HEK293 (cell line): ENCODE measurements around the gene PHKA2.

Source experiments
- ZNF24 ChIP-seq: fragments of 450-650 bp; formaldehyde crosslinking; IDR thresholded peaks from 2 replicates; pipeline ENCODE4 v1.5.1; 2016; ENCODE audit warnings: missing biosample characterization, missing genetic modification characterization
- ZNF274 ChIP-seq, 2 experiments: fragments of 200-500 bp in 1 of 2; fragments of 450-650 bp in 1 of 2; sonication (Bioruptor generic) in 1 of 2; formaldehyde crosslinking in 1 of 2; IDR thresholded peaks; 2 replicates each; pipeline versions ENCODE4 v1.5.1 to v1.6.1; 2014 to 2016; ENCODE audit warnings: borderline replicate concordance in 1 of 2, inconsistent platforms in 1 of 2, low read length in 1 of 2, missing biosample characterization in 1 of 2, missing genetic modification characterization in 1 of 2
- ZNF416 ChIP-seq: fragments of 450-650 bp; formaldehyde crosslinking; IDR thresholded peaks from 2 replicates; pipeline ENCODE4 v1.5.1; 2016; ENCODE audit warnings: missing biosample characterization, missing genetic modification characterization
- TF ChIP-seq, protein P1 (sequence below): fragments of 450-650 bp; formaldehyde crosslinking; conservative IDR thresholded peaks from 2 replicates; pipeline ENCODE4 v1.5.1; 2016; ENCODE audit warnings: low read depth, missing biosample characterization, missing genetic modification characterization

DNA sequence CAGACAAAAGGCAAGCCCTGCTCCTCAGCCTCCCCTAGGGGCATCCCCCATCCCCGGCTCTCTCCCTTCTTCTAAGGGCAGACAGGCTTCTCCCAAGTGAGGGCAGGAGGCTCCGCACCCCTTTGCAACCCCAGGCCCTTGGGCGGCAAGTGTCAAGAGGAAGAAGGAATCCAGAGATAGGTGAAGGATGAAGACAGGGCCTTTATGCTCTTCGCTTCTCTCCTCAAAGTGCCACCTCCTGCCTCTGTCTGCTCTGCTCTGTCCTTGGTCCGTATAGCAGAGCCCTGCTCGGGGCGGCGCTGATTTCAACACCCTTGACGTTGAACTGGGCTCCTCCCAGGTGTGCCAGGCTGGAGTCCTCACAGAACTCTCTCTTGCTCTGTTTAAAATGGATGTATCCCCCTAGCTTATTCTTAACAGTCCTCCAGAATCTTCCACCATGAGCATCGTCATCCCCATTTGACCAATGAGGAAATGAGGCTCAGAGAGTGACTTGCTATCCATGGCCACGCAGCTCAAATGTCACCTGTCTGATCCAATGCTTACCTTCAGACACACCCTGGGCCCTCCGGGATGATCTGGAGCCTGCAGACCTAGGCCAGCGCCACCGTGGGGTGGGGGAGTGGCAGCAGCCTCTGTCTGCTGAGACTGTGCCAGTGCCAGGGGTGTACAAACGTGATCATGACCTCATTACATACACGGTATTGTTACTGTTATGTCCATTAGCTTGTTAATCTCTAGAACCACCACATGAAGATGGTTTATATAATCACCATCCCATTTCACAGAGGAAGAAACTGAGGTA, 99.8 kb downstream of the PHKA2 start:
- no peak for TF ChIP-seq ZNF24 (tag by site-specific recombination)
- TF ChIP-seq ZNF416 (tag by site-specific recombination), result no peak
- TF ChIP-seq ZNF274 (IDR thresholded peaks at IDR 0.05; ENCODE audit: low read length), result no peak
- no peak for TF ChIP-seq ZNF274 (tag by site-specific recombination; IDR thresholded peaks at IDR 0.05; ENCODE audit: borderline replicate concordance)
- TF ChIP-seq, protein P1, sequence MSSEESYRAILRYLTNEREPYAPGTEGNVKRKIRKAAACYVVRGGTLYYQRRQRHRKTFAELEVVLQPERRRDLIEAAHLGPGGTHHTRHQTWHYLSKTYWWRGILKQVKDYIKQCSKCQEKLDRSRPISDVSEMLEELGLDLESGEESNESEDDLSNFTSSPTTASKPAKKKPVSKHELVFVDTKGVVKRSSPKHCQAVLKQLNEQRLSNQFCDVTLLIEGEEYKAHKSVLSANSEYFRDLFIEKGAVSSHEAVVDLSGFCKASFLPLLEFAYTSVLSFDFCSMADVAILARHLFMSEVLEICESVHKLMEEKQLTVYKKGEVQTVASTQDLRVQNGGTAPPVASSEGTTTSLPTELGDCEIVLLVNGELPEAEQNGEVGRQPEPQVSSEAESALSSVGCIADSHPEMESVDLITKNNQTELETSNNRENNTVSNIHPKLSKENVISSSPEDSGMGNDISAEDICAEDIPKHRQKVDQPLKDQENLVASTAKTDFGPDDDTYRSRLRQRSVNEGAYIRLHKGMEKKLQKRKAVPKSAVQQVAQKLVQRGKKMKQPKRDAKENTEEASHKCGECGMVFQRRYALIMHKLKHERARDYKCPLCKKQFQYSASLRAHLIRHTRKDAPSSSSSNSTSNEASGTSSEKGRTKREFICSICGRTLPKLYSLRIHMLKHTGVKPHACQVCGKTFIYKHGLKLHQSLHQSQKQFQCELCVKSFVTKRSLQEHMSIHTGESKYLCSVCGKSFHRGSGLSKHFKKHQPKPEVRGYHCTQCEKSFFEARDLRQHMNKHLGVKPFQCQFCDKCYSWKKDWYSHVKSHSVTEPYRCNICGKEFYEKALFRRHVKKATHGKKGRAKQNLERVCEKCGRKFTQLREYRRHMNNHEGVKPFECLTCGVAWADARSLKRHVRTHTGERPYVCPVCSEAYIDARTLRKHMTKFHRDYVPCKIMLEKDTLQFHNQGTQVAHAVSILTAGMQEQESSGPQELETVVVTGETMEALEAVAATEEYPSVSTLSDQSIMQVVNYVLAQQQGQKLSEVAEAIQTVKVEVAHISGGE, result no peak
